MM.1S (cell line): ENCODE data around the gene LEFTY1.

Experiments used
- CTCF ChIP-seq: fragments of 300-600 bp; sonication (generic); IDR thresholded peaks from 2 replicates; pipeline ENCODE4 v1.5.1; 2016; ENCODE audit warnings: antibody characterized with exemption, low read length, mixed read lengths
- EZH2 ChIP-seq: fragments of 300-600 bp; sonication (generic); optimal IDR thresholded peaks from 2 replicates; pipeline ENCODE3; 2017; ENCODE audit warnings: low read depth, mild to moderate bottlenecking, antibody characterized with exemption, low read length, mixed read lengths

- TF ChIP-seq CTCF (no peak), EZH2 (no peak)
Observed at GRCh38 chr1:225934711-225935110, 45.8 kb upstream of the LEFTY1 start.
